HG03520 (cell line): ENCODE measurements around the gene MFGE8.
A peak's percentile ranks its signal among the peaks of the same experiment; 100 is the strongest.

ENCODE experiments used
- ATAC-seq: cut with Tn5 transposase; IDR thresholded peaks from one replicate; pipeline ENCODE4 v1.9.1; 2021; ENCODE audit warnings: mild to moderate bottlenecking, moderate library complexity; ENCODE audit not compliant: unreplicated experiment

Gene MFGE8

GRCh38 chr15:88920186-88920891 is 7.2 kb upstream of the MFGE8 start:
- no peak for ATAC-seq

GRCh38 chr15:88918738-88919137 is 5.6 kb upstream of the MFGE8 start:
- ATAC-seq = peak; percentile 54

GRCh38 chr15:88917760-88918159 is 4.6 kb upstream of the MFGE8 start:
- no peak for ATAC-seq

- no peak for ATAC-seq
Measured at GRCh38 chr15:88915354-88915753, 2.2 kb upstream of the MFGE8 start.

- ATAC-seq = no peak
Measured at GRCh38 chr15:88913850-88914169, 631 bp upstream of the MFGE8 start.

- no peak for ATAC-seq
Measured at GRCh38 chr15:88912500-88912921, 668 bp downstream of the MFGE8 start.

- ATAC-seq = no peak
Measured at GRCh38 chr15:88911766-88912118, 1.4 kb downstream of the MFGE8 start.

GRCh38 chr15:88909956-88910831 is 3.0 kb downstream of the MFGE8 start:
- ATAC-seq = no peak

- ATAC-seq = no peak
Measured at GRCh38 chr15:88908697-88909621, 4.2 kb downstream of the MFGE8 start.

GRCh38 chr15:88908123-88908522 is 5.1 kb downstream of the MFGE8 start:
- no peak for ATAC-seq

- no peak for ATAC-seq
Measured at GRCh38 chr15:88907111-88907510, 6.1 kb downstream of the MFGE8 start.

- no peak for ATAC-seq
Measured at GRCh38 chr15:88906551-88906950, 6.6 kb downstream of the MFGE8 start.

GRCh38 chr15:88906130-88906529 is 7.0 kb downstream of the MFGE8 start:
- ATAC-seq = no peak

- no peak for ATAC-seq
Measured at GRCh38 chr15:88905576-88905975, 7.6 kb downstream of the MFGE8 start.

GRCh38 chr15:88904624-88905327 is 8.4 kb downstream of the MFGE8 start:
- peak; percentile 73 for ATAC-seq

GRCh38 chr15:88904257-88904623 is 8.9 kb downstream of the MFGE8 start:
- no peak for ATAC-seq

GRCh38 chr15:88902846-88903245 is 10.3 kb downstream of the MFGE8 start:
- ATAC-seq = no peak

- ATAC-seq = no peak
Measured at GRCh38 chr15:88902221-88902835, 10.9 kb downstream of the MFGE8 start.

GRCh38 chr15:88901508-88902220 is 11.5 kb downstream of the MFGE8 start:
- ATAC-seq = no peak

- no peak for ATAC-seq
Measured at GRCh38 chr15:88900982-88901418, 12.2 kb downstream of the MFGE8 start.
